HepG2 (cell line): ENCODE results near the gene SLC2A4. TPM values are rescaled to one million over a fixed set of nuclear protein-coding genes. Genes with fewer than 3 reads are reported as not detected.

Experiments used
- DMTF1 ChIP-seq: sonication (generic); formaldehyde crosslinking; IDR thresholded peaks from 2 replicates; pipeline ENCODE4 v1.4.0; 2020; ENCODE audit warnings: mild to moderate bottlenecking, missing genetic modification reagents
- GTF2F1 ChIP-seq: fragments of 150-350 bp; IDR thresholded peaks from 2 replicates; pipeline ENCODE4 v1.6.1; 2014; ENCODE audit warnings: low read length
- HDAC2 ChIP-seq: sonication (generic); formaldehyde crosslinking; IDR thresholded peaks from 2 replicates; pipeline ENCODE4 v1.4.0; 2020; ENCODE audit warnings: missing genetic modification reagents
- IKZF4 ChIP-seq: sonication (generic); formaldehyde crosslinking; IDR thresholded peaks from 2 replicates; pipeline ENCODE4 v1.5.1; 2020; ENCODE audit warnings: borderline replicate concordance, mild to moderate bottlenecking, low read depth, missing genetic modification reagents; ENCODE audit errors: not compliant biosample characterization
- LBX2 ChIP-seq: sonication (generic); formaldehyde crosslinking; IDR thresholded peaks from 2 replicates; pipeline ENCODE4 v1.5.0; 2020; ENCODE audit warnings: missing genetic modification reagents, mild to moderate bottlenecking, borderline replicate concordance
- MIER2 ChIP-seq: IDR thresholded peaks from 2 replicates; pipeline ENCODE4 v1.6.1; 2016; ENCODE audit warnings: missing biosample characterization, missing genetic modification reagents
- PBX2 ChIP-seq: IDR thresholded peaks from 2 replicates; pipeline ENCODE4 v1.6.1; 2016; ENCODE audit warnings: control low read depth
- POGK ChIP-seq: sonication (generic); formaldehyde crosslinking; conservative IDR thresholded peaks from 2 replicates; pipeline ENCODE4 v1.8.0; 2022; ENCODE audit warnings: mild to moderate bottlenecking, moderate library complexity, missing genetic modification reagents
- SMARCE1 ChIP-seq: fragments of 450-650 bp; IDR thresholded peaks from 2 replicates; pipeline ENCODE4 v1.6.1; 2017; ENCODE audit warnings: borderline replicate concordance
- SYNCRIP ChIP-seq: fragments of 200-400 bp; formaldehyde crosslinking; IDR thresholded peaks from 2 replicates; pipeline ENCODE4 v1.6.1; 2018; ENCODE audit warnings: mild to moderate bottlenecking, low read depth, low read length; ENCODE audit not compliant: insufficient read depth
- TEF ChIP-seq: sonication (generic); formaldehyde crosslinking; IDR thresholded peaks from 2 replicates; pipeline ENCODE4 v1.5.0; 2020; ENCODE audit warnings: missing genetic modification reagents
- TP53 ChIP-seq: sonication (generic); formaldehyde crosslinking; conservative IDR thresholded peaks from 2 replicates; pipeline ENCODE4 v1.4.0; 2020; ENCODE audit warnings: missing genetic modification reagents
- U2AF2 ChIP-seq: fragments of 200-400 bp; formaldehyde crosslinking; IDR thresholded peaks from 2 replicates; pipeline ENCODE4 v1.6.1; 2017; ENCODE audit warnings: low read depth, mild to moderate bottlenecking, low read length
- YEATS2 ChIP-seq: sonication (generic); formaldehyde crosslinking; IDR thresholded peaks from 2 replicates; pipeline ENCODE4 v1.4.0; 2020; ENCODE audit warnings: missing genetic modification reagents, borderline replicate concordance
- ZFAT ChIP-seq: sonication (generic); formaldehyde crosslinking; conservative IDR thresholded peaks from 2 replicates; pipeline ENCODE4 v1.8.1; 2023; ENCODE audit warnings: missing genetic modification reagents, inconsistent platforms
- ZFP1 ChIP-seq: IDR thresholded peaks from 2 replicates; pipeline ENCODE4 v1.6.1; 2016
- ZFY ChIP-seq: sonication (generic); formaldehyde crosslinking; IDR thresholded peaks from 2 replicates; pipeline ENCODE4 v1.4.0; 2020; ENCODE audit warnings: missing genetic modification reagents
- ZMAT3 ChIP-seq: sonication (generic); formaldehyde crosslinking; conservative IDR thresholded peaks from 2 replicates; pipeline ENCODE4 v1.7.0; 2021; ENCODE audit warnings: missing genetic modification reagents
- ZNF274 ChIP-seq: sonication (generic); formaldehyde crosslinking; IDR thresholded peaks from 2 replicates; pipeline ENCODE4 v1.5.1; 2020; ENCODE audit warnings: mild to moderate bottlenecking, missing genetic modification reagents
- ZNF292 ChIP-seq: sonication (generic); formaldehyde crosslinking; IDR thresholded peaks from 2 replicates; pipeline ENCODE4 v1.8.1; 2022; ENCODE audit warnings: mild to moderate bottlenecking, low read depth, missing genetic modification reagents, borderline replicate concordance
- ZNF556 ChIP-seq: sonication (generic); formaldehyde crosslinking; IDR thresholded peaks from 2 replicates; pipeline ENCODE4 v1.4.0; 2020; ENCODE audit warnings: mild to moderate bottlenecking, missing genetic modification reagents, borderline replicate concordance
- ZNF567 ChIP-seq: sonication (generic); formaldehyde crosslinking; IDR thresholded peaks from 2 replicates; pipeline ENCODE4 v1.8.1; 2023; ENCODE audit warnings: mild to moderate bottlenecking, missing genetic modification reagents, borderline replicate concordance
- ZNF746 ChIP-seq: sonication (generic); formaldehyde crosslinking; IDR thresholded peaks from 2 replicates; pipeline ENCODE4 v1.8.0; 2022; ENCODE audit warnings: mild to moderate bottlenecking, missing genetic modification reagents
- polyA plus RNA-seq, 8 experiments: library from polyadenylated mRNA; depleted of rRNA in 3 of 8; stranded (reverse) in 7 of 8; unstranded in 1 of 8; fragments of >200 nt; fragmentation: Illumina TruSeq in 4 of 8; extraction: Trizol in 4 of 8; gene quantifications; 2 replicates each; pipeline versions ENCODE4 v1.2.1 to v1.2.3, GENCODE V29; 2011 to 2016; ENCODE audit warnings: low read depth in 4 of 8, missing spikeins in 1 of 8, mixed read lengths in 1 of 8; ENCODE audit not compliant: insufficient read depth in 1 of 8
- total RNA-seq, 5 experiments: library from RNA; depleted of rRNA; stranded (reverse); fragments of >200 nt; fragmentation: Illumina TruSeq; extraction: Trizol; gene quantifications; 2 replicates each; pipeline ENCODE4 v1.2.3, GENCODE V29; 2016; ENCODE audit warnings: low read depth in 1 of 5

The SLC2A4 gene
- total and polyA plus RNA-seq, 2 of the 13 experiments (the other 11 are each of a cell fraction or from before 2014, with no cell fraction given): 4.9 to 5.8 TPM

GRCh38 chr17:7252176-7253043, 29.1 kb upstream of the SLC2A4 start, which contains the start of gene ELP5 (continued):
- TF ChIP-seq ZNF274 (CRISPR knock-in tag): peak; percentile 39; the same call in 1 of the 2 replicates
- TF ChIP-seq ZMAT3 (CRISPR knock-in tag): no peak
- TF ChIP-seq GTF2F1: peak; percentile 40; the same call in 1 of the 2 replicates
- peak; percentile 17; the same call in 1 of the 2 replicates for TF ChIP-seq TP53 (CRISPR knock-in tag)
- TF ChIP-seq HDAC2 (CRISPR knock-in tag): peak; percentile 64; the same call in 1 of the 2 replicates
- peak; percentile 31; the same call in 1 of the 2 replicates for TF ChIP-seq MIER2 (CRISPR knock-in tag)
- no peak for TF ChIP-seq SYNCRIP
- peak; percentile 85 for TF ChIP-seq ZFY
- no peak; the same call in 1 of the 2 replicates for TF ChIP-seq ZNF292
- TF ChIP-seq ZNF567 (CRISPR knock-in tag): no peak
- TF ChIP-seq TEF (CRISPR knock-in tag): no peak
- no peak for TF ChIP-seq U2AF2
- 0 out of 2 replicates have a peak, but pooled peaks have one; percentile 27 for TF ChIP-seq DMTF1
- TF ChIP-seq PBX2 (CRISPR knock-in tag): no peak
- no peak for TF ChIP-seq IKZF4
- TF ChIP-seq LBX2 (CRISPR knock-in tag): peak; percentile 68; the same call in 1 of the 2 replicates
- peak; percentile 87; the same call in 1 of the 2 replicates for TF ChIP-seq ZNF746 (CRISPR knock-in tag)
- TF ChIP-seq ZFP1 (CRISPR knock-in tag): peak; percentile 64; the same call in 1 of the 2 replicates
- no peak for TF ChIP-seq SMARCE1
- TF ChIP-seq YEATS2 (CRISPR knock-in tag): peak; percentile 74
- peak; percentile 84; the same call in 1 of the 2 replicates for TF ChIP-seq ZNF556 (CRISPR knock-in tag)
- TF ChIP-seq POGK: peak; percentile 75
- no peak for TF ChIP-seq ZFAT (CRISPR knock-in tag)
